NAMALWA (cell line): ENCODE data around the gene LIFR.
"Not testable (repeated sequence)": the region's sequence is repeated elsewhere in the genome, so short reads cannot be mapped to it uniquely, and the experiment has no call there.

ENCODE experiments used
- DNase-seq: peaks from one replicate; pipeline ENCODE4 v3.0.0-alpha.2; 2015; ENCODE audit warnings: low spot score

LIFR gene

GRCh38 chr5:38556599-38557307, at the start of gene LIFR:
LIFR (minus strand) TSS chr5:38556646; CDS start chr5:38530647, 25,999 bp downstream.
- no peak for DNase-seq

GRCh38 chr5:38605610-38606009, 49.2 kb upstream of the LIFR start:
- no peak for DNase-seq

- no peak for DNase-seq
These were observed 47.2 kb upstream of the LIFR start for GRCh38 chr5:38603691-38604090.

GRCh38 chr5:38602641-38603040, 46.2 kb upstream of the LIFR start:
- no peak for DNase-seq

GRCh38 chr5:38601863-38602298, 45.4 kb upstream of the LIFR start:
- DNase-seq = no peak

GRCh38 chr5:38601133-38601862, 44.9 kb upstream of the LIFR start:
- no peak for DNase-seq

GRCh38 chr5:38600329-38601045, 44.0 kb upstream of the LIFR start:
- no peak for DNase-seq

- not testable (repeated sequence) for DNase-seq
These were observed 43.3 kb upstream of the LIFR start for GRCh38 chr5:38599751-38600150.

GRCh38 chr5:38598994-38599617, 42.7 kb upstream of the LIFR start:
- DNase-seq = no peak

GRCh38 chr5:38598296-38598993, 42.0 kb upstream of the LIFR start:
- no peak for DNase-seq

GRCh38 chr5:38596981-38597380, 40.5 kb upstream of the LIFR start:
- DNase-seq = no peak

GRCh38 chr5:38595132-38595745, 38.8 kb upstream of the LIFR start:
- no peak for DNase-seq

- DNase-seq = no peak
These were observed 37.5 kb upstream of the LIFR start for GRCh38 chr5:38593959-38594358.

- DNase-seq = no peak
These were observed 35.0 kb upstream of the LIFR start for GRCh38 chr5:38591523-38591849.

- no peak for DNase-seq
These were observed 34.5 kb upstream of the LIFR start for GRCh38 chr5:38590838-38591522.

GRCh38 chr5:38589629-38590028, 33.2 kb upstream of the LIFR start:
- no peak for DNase-seq

- no peak for DNase-seq
These were observed 29.4 kb upstream of the LIFR start for GRCh38 chr5:38585816-38586215.

- DNase-seq = no peak
These were observed 27.1 kb upstream of the LIFR start for GRCh38 chr5:38583500-38583899.

GRCh38 chr5:38582975-38583319, 26.5 kb upstream of the LIFR start:
- DNase-seq = no peak

- no peak for DNase-seq
These were observed 26.0 kb upstream of the LIFR start for GRCh38 chr5:38582293-38582974.
